HEK293T (cell line): Measurements from ENCODE around the gene GATAD2A.

ENCODE experiments used
- ARNT ChIP-seq: fragments of 450-650 bp; IDR thresholded peaks from 2 replicates; pipeline ENCODE4 v1.6.1; 2017; ENCODE audit warnings: mild to moderate bottlenecking
- ELF4 ChIP-seq: fragments of 450-650 bp; IDR thresholded peaks from 2 replicates; pipeline ENCODE4 v1.6.1; 2017; ENCODE audit warnings: antibody characterized with exemption
- FOXM1 ChIP-seq: fragments of 450-650 bp; IDR thresholded peaks from 2 replicates; pipeline ENCODE4 v1.6.1; 2017; ENCODE audit warnings: mild to moderate bottlenecking, borderline replicate concordance

DNA sequence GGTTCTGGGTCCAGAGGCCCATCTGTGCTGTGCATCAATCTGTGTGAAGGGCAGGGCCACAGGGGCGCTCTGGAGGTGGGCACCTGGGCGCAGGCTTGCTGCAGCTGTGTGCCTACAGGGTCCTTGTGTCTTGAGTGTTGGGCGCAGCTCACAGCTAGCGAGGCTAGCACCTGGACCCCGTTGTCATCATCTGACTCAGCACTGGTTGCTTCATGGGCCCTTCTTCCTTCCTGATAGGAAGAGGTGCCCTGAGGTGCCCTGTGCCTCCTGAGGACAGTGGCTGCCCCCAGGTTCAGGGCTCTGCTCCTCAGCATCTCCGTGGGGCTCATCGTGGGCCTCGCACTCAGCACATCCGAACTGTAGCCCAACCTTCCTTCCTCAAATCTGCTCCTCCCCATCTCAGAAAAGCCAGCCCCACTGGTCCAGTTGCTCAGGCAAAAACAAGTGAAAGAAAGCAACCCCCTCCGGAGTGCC lies 54.8 kb downstream of the GATAD2A start:
- TF ChIP-seq FOXM1: no peak
- no peak for TF ChIP-seq ELF4
- TF ChIP-seq ARNT: no peak
